HepG2 (cell line): ENCODE results near the gene RAB5B. TPM values are rescaled to one million over a fixed set of nuclear protein-coding genes. Genes with fewer than 3 reads are reported as not detected.

Experiments used
- ATAC-seq: fragments of 200-7000 bp; cut with Tn5 transposase; 3 replicates; pipeline ENCODE4 v1.9.1; 2020; ENCODE audit warnings: mild to moderate bottlenecking, moderate library complexity
- BruUV-seq: library from RNA; stranded (reverse); fragments of 400-500 nt; replicated peaks from 2 replicates; lab custom pipeline; 2021; lab: Mats Ljungman, UMichigan
- CTCF ChIA-PET: fragments of 300-600 bp; formaldehyde crosslinking; extraction: SDS; loops from one replicate; lab custom pipeline; 2021; ENCODE audit warnings: low total read pairs, inconsistent platforms, low intra/inter-chr PET ratio; lab: Yijun Ruan, JAX
- POLR2A ChIA-PET: fragments of 350-600 bp; sonication (Branson Sonifier 250); formaldehyde crosslinking; loops from one replicate; lab custom pipeline; 2020; ENCODE audit warnings: antibody characterized with exemption, inconsistent platforms; lab: Yijun Ruan, JAX
- DNase-seq: peaks from one replicate; pipeline ENCODE4 v3.0.0-alpha.2; 2015; ENCODE audit warnings: low spot score
- FAIRE-seq: peaks from 3 replicates; lab custom pipeline; 2011; peaks lifted over from hg19 to GRCh38; lab: Jason Lieb, UNC
- H2AFZ ChIP-seq: one replicate; pipeline ENCODE4 v1.6.1; 2011; ENCODE audit warnings: low read length, inconsistent platforms
- H3K27ac ChIP-seq: fragments of 300-600 bp; 3 replicates; pipeline ENCODE4 v1.8.0; 2011; ENCODE audit warnings: mixed run types, mild to moderate bottlenecking, mixed read lengths, low read length, inconsistent platforms; ENCODE audit not compliant: insufficient read depth; ENCODE audit errors: extremely low read length
- H3K27me3 ChIP-seq, 2 experiments: fragments of 200-600 bp in 1 of 2; 2 replicates in 1 of 2; 3 replicates in 1 of 2; pipeline versions ENCODE4 v1.6.0 to v1.8.0; 2011; ENCODE audit warnings: low read length in 2 of 2, mild to moderate bottlenecking in 2 of 2, moderate library complexity in 2 of 2, inconsistent platforms in 1 of 2; ENCODE audit not compliant: insufficient read depth in 2 of 2, control insufficient read depth in 1 of 2
- H3K36me3 ChIP-seq, 2 experiments: fragments of 200-600 bp in 1 of 2; replicated peaks in 1 of 2; 2 replicates in 1 of 2; 3 replicates in 1 of 2; pipeline versions ENCODE4 v1.5.1 to v1.8.0; 2011; ENCODE audit warnings: low read length in 2 of 2, inconsistent platforms in 1 of 2; ENCODE audit not compliant: insufficient read depth in 2 of 2, control insufficient read depth in 1 of 2
- H3K4me1 ChIP-seq: 2 replicates; pipeline ENCODE4 v1.5.1; 2012; ENCODE audit warnings: low read length, inconsistent platforms; ENCODE audit not compliant: insufficient read depth
- H3K4me2 ChIP-seq: 2 replicates; pipeline ENCODE4 v1.6.0; 2011; ENCODE audit warnings: low read depth, low read length, inconsistent platforms
- H3K4me3 ChIP-seq, 3 experiments: fragments of 200-600 bp in 1 of 3; sonication (generic), shearing (Covaris generic) in 1 of 3; replicated peaks in 1 of 3; 2 replicates each; pipeline ENCODE4 v1.5.1; 2011 to 2016; ENCODE audit warnings: low read length in 3 of 3, inconsistent platforms in 2 of 3, low read depth in 2 of 3, mild to moderate bottlenecking in 2 of 3, control low read depth in 1 of 3, mixed read lengths in 1 of 3; ENCODE audit not compliant: insufficient read depth in 1 of 3
- H3K79me2 ChIP-seq: one replicate; pipeline ENCODE4 v1.6.1; 2011; ENCODE audit warnings: low read length, inconsistent platforms; ENCODE audit not compliant: insufficient read depth
- H3K9ac ChIP-seq: 2 replicates; pipeline ENCODE4 v1.6.0; 2011; ENCODE audit warnings: mild to moderate bottlenecking, low read depth, low read length, inconsistent platforms; ENCODE audit not compliant: insufficient read depth
- H3K9me3 ChIP-seq: 2 replicates; pipeline ENCODE4 v1.5.1; 2012; ENCODE audit warnings: mild to moderate bottlenecking, low read length
- H4K20me1 ChIP-seq: 2 replicates; pipeline ENCODE4 v1.6.0; 2011; ENCODE audit warnings: inconsistent platforms, mild to moderate bottlenecking, low read length, moderate library complexity; ENCODE audit not compliant: insufficient read depth
- KAT7 ChIP-seq: IDR thresholded peaks from 2 replicates; pipeline ENCODE4 v1.6.1; 2018; ENCODE audit warnings: borderline replicate concordance, missing compliant biosample characterization
- PHF8 ChIP-seq: sonication (generic); formaldehyde crosslinking; IDR thresholded peaks from 2 replicates; pipeline ENCODE4 v1.5.0; 2020; ENCODE audit warnings: missing genetic modification reagents
- RORA ChIP-seq: sonication (generic); formaldehyde crosslinking; IDR thresholded peaks from 2 replicates; pipeline ENCODE4 v1.5.0; 2020; ENCODE audit warnings: mild to moderate bottlenecking, missing genetic modification reagents, moderate library complexity
- SALL1 ChIP-seq: sonication (generic); formaldehyde crosslinking; IDR thresholded peaks from 2 replicates; pipeline ENCODE4 v1.8.0; 2022; ENCODE audit warnings: mild to moderate bottlenecking, missing genetic modification reagents
- ZBTB42 ChIP-seq: sonication (generic); formaldehyde crosslinking; IDR thresholded peaks from 2 replicates; pipeline ENCODE4 v1.5.0; 2020; ENCODE audit warnings: mild to moderate bottlenecking, missing genetic modification reagents
- ZNF292 ChIP-seq: sonication (generic); formaldehyde crosslinking; IDR thresholded peaks from 2 replicates; pipeline ENCODE4 v1.8.1; 2022; ENCODE audit warnings: mild to moderate bottlenecking, low read depth, missing genetic modification reagents, borderline replicate concordance
- ZNF598 ChIP-seq: sonication (generic); formaldehyde crosslinking; IDR thresholded peaks from 2 replicates; pipeline ENCODE4 v1.5.1; 2020; ENCODE audit warnings: mild to moderate bottlenecking, missing genetic modification reagents, borderline replicate concordance
- WGBS: methylation state at CpG from one replicate; pipeline ENCODE4 v1.1.6; 2017; ENCODE audit warnings: low lambda C conversion rate; 5-methylcytosine and 5-hydroxymethylcytosine counted together
- in situ Hi-C: cut with HindIII; loops from 2 replicates; pipeline ENCODE4 v1.10.0; 2017; ENCODE audit warnings: low pct_unique_long_range_greater_than_20kb; ENCODE audit not compliant: extremely low pct_ligation_motif_present
- intact Hi-C: fragments of 100-400 bp; cut with micrococcal nuclease; formaldehyde crosslinking; loops from one replicate; pipeline ENCODE4 v1.10.0; 2022; ENCODE audit not compliant: unreplicated experiment
- polyA plus RNA-seq, 8 experiments: library from polyadenylated mRNA; depleted of rRNA in 3 of 8; stranded (reverse) in 7 of 8; unstranded in 1 of 8; fragments of >200 nt; fragmentation: Illumina TruSeq in 4 of 8; extraction: Trizol in 4 of 8; gene quantifications; 2 replicates each; pipeline versions ENCODE4 v1.2.1 to v1.2.3, GENCODE V29; 2011 to 2016; ENCODE audit warnings: low read depth in 4 of 8, missing spikeins in 1 of 8, mixed read lengths in 1 of 8; ENCODE audit not compliant: insufficient read depth in 1 of 8
- total RNA-seq, 5 experiments: library from RNA; depleted of rRNA; stranded (reverse); fragments of >200 nt; fragmentation: Illumina TruSeq; extraction: Trizol; gene quantifications; 2 replicates each; pipeline ENCODE4 v1.2.3, GENCODE V29; 2016; ENCODE audit warnings: low read depth in 1 of 5
- TF ChIP-seq, protein P1 (sequence below): sonication (generic); formaldehyde crosslinking; IDR thresholded peaks from 2 replicates; pipeline ENCODE4 v1.5.0; 2020; ENCODE audit warnings: missing genetic modification reagents
- TF ChIP-seq, protein P2 (sequence below): sonication (generic); formaldehyde crosslinking; IDR thresholded peaks from 2 replicates; pipeline ENCODE4 v1.4.0; 2020; ENCODE audit warnings: mild to moderate bottlenecking, missing genetic modification reagents
- TF ChIP-seq, protein P3 (sequence below): sonication (generic); formaldehyde crosslinking; IDR thresholded peaks from 2 replicates; pipeline ENCODE4 v1.5.1; 2020; ENCODE audit warnings: missing genetic modification reagents, mild to moderate bottlenecking, borderline replicate concordance
- TF ChIP-seq, protein P4 (sequence below): sonication (generic); formaldehyde crosslinking; IDR thresholded peaks from 2 replicates; pipeline ENCODE4 v1.4.0; 2020; ENCODE audit warnings: missing genetic modification reagents, mild to moderate bottlenecking, borderline replicate concordance
- TF ChIP-seq, protein P5 (sequence below): sonication (generic); formaldehyde crosslinking; IDR thresholded peaks from 2 replicates; pipeline ENCODE4 v1.8.1; 2022; ENCODE audit warnings: mild to moderate bottlenecking, missing genetic modification reagents

Gene RAB5B
- total and polyA plus RNA-seq, 2 of the 13 experiments (the other 11 are each of a cell fraction or from before 2014, with no cell fraction given): 26.0 to 68.3 TPM

DNA sequence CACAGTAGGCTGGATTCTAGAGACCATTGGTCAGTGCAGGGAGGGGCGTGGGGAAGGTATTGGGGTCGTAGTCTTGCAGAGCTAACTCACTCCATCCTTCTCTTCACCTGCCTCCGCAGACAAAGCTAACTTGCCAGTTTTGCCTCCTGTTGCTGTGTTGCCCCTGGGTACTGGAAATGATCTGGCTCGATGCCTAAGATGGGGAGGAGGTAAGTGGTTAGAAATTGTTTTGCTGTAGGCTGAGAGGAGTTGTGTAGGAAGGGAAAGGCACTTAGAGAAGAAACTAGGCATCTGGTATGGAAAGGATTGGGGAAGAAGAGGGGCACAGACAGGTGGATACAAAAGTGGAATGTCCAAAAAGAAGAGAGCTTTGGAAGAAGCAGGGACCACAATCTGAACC is 31.8 kb upstream of the RAB5B start:
- no peak for TF ChIP-seq SALL1
- 32% methylated on average over 4 of the region's 4 CpGs for WGBS
- Histone ChIP-seq H2AFZ (no peak overlapping the region), H4K20me1 (no peaks in the 10 kb centered on the region), H3K36me3 (no peaks in the 10 kb centered on the region), H3K4me3 (no peak overlapping the region), H3K27me3 (no peaks in the 10 kb centered on the region), H3K9me3 (no peaks in the 10 kb centered on the region), H3K79me2 (no peaks in the 10 kb centered on the region), H3K27ac (no peak overlapping the region), H3K4me2 (no peak overlapping the region), H3K4me1 (peaks cover 11% of the 10 kb centered on the region), H3K9ac (no peak overlapping the region)
- ATAC-seq (no peak), DNase-seq (no peak), FAIRE-seq (no peak)
- ChIA-PET CTCF (no interaction called here), POLR2A (no interaction called here)
- in situ Hi-C loops: no loop called here
- intact Hi-C loops: no loop called here
- no TSS peak for BruUV-seq

DNA sequence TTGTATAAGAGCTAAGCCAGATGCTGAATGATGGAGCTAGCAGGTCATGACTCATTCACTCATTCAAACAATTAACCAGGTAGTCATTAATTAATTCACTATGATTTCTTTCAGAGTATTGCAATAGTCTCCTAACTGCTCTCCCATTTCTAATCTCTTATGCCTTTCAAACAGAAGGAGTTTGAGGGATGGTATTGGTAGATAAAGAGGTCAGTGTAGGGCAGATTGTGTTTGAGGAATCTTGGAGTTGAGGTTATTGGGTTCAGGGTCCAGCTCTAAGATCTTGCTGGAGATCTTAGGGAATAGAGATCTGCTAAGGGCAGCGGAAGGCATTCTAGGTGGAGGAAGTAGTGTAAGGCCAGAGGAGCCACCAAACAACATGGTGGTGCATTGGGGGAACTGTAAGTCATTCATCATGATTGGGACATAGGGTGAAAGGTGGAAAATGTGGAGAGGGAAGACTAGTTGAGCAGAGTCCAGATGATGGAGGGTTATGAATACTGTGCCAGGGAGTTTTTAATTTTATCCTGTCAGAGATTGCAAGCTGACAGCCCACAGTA is 31.2 kb upstream of the RAB5B start:
- H4K20me1 ChIP-seq: no peaks in the 10 kb centered on the region
- H3K27ac ChIP-seq: no peak overlapping the region
- no peaks in the 10 kb centered on the region for H3K27me3 ChIP-seq
- in situ Hi-C loops: no loop called here
- H3K9me3 ChIP-seq: no peaks in the 10 kb centered on the region
- no peaks in the 10 kb centered on the region for H3K36me3 ChIP-seq
- 96% methylated on average over 1 of the region's 1 CpG for WGBS
- H2AFZ ChIP-seq: no peak overlapping the region
- no peak overlapping the region for H3K4me2 ChIP-seq
- no peak overlapping the region for H3K4me3 ChIP-seq
- FAIRE-seq (no peak), ATAC-seq (no peak), DNase-seq (no peak)
- H3K9ac ChIP-seq: no peak overlapping the region
- peaks cover 11% of the 10 kb centered on the region for H3K4me1 ChIP-seq
- intact Hi-C loops: no loop called here
- no TSS peak for BruUV-seq
- H3K79me2 ChIP-seq: no peaks in the 10 kb centered on the region
- ChIA-PET POLR2A (no interaction called here), CTCF (no interaction called here)
- no peak for TF ChIP-seq PHF8 (CRISPR knock-in tag)
- TF ChIP-seq RORA: no peak
- no peak for TF ChIP-seq ZNF292 (CRISPR knock-in tag)
- TF ChIP-seq, protein P1, sequence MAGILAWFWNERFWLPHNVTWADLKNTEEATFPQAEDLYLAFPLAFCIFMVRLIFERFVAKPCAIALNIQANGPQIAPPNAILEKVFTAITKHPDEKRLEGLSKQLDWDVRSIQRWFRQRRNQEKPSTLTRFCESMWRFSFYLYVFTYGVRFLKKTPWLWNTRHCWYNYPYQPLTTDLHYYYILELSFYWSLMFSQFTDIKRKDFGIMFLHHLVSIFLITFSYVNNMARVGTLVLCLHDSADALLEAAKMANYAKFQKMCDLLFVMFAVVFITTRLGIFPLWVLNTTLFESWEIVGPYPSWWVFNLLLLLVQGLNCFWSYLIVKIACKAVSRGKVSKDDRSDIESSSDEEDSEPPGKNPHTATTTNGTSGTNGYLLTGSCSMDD (CRISPR knock-in tag): no peak
- no peak for TF ChIP-seq ZBTB42
- TF ChIP-seq, protein P2, sequence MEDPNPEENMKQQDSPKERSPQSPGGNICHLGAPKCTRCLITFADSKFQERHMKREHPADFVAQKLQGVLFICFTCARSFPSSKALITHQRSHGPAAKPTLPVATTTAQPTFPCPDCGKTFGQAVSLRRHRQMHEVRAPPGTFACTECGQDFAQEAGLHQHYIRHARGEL (CRISPR knock-in tag): no peak
- TF ChIP-seq ZNF598 (CRISPR knock-in tag): no peak
- TF ChIP-seq, protein P3, sequence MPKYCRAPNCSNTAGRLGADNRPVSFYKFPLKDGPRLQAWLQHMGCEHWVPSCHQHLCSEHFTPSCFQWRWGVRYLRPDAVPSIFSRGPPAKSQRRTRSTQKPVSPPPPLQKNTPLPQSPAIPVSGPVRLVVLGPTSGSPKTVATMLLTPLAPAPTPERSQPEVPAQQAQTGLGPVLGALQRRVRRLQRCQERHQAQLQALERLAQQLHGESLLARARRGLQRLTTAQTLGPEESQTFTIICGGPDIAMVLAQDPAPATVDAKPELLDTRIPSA (CRISPR knock-in tag): no peak
- TF ChIP-seq KAT7: no peak
- TF ChIP-seq, protein P4, sequence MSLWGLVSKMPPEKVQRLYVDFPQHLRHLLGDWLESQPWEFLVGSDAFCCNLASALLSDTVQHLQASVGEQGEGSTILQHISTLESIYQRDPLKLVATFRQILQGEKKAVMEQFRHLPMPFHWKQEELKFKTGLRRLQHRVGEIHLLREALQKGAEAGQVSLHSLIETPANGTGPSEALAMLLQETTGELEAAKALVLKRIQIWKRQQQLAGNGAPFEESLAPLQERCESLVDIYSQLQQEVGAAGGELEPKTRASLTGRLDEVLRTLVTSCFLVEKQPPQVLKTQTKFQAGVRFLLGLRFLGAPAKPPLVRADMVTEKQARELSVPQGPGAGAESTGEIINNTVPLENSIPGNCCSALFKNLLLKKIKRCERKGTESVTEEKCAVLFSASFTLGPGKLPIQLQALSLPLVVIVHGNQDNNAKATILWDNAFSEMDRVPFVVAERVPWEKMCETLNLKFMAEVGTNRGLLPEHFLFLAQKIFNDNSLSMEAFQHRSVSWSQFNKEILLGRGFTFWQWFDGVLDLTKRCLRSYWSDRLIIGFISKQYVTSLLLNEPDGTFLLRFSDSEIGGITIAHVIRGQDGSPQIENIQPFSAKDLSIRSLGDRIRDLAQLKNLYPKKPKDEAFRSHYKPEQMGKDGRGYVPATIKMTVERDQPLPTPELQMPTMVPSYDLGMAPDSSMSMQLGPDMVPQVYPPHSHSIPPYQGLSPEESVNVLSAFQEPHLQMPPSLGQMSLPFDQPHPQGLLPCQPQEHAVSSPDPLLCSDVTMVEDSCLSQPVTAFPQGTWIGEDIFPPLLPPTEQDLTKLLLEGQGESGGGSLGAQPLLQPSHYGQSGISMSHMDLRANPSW (CRISPR knock-in tag): no peak
- TF ChIP-seq, protein P5, sequence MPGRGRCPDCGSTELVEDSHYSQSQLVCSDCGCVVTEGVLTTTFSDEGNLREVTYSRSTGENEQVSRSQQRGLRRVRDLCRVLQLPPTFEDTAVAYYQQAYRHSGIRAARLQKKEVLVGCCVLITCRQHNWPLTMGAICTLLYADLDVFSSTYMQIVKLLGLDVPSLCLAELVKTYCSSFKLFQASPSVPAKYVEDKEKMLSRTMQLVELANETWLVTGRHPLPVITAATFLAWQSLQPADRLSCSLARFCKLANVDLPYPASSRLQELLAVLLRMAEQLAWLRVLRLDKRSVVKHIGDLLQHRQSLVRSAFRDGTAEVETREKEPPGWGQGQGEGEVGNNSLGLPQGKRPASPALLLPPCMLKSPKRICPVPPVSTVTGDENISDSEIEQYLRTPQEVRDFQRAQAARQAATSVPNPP (CRISPR knock-in tag): no peak
